ENCODE data around the gene WDR90.
A peak's percentile ranks its signal among the peaks of the same experiment; 100 is the strongest.

The WDR90 gene
- total RNA-seq, result 17.6 to 38.7 (median 31.6) reads per million in 3 experiments

- DNase-seq, result peak; percentile 91
Observed at GRCh38 chr16:648781-649589, at the start of gene WDR90. Gene WDR90 (plus strand): TSS chr16:649365. CDS start chr16:649417, 52 bp downstream.

- DNase-seq, result no peak
Observed at GRCh38 chr16:600781-601180, 48.4 kb upstream of the WDR90 start.

- DNase-seq, result no peak
Observed at GRCh38 chr16:603933-604332, 45.2 kb upstream of the WDR90 start.

GRCh38 chr16:606656-607307 lies 42.4 kb upstream of the WDR90 start:
- DNase-seq, result no peak

- no peak for DNase-seq
Observed at GRCh38 chr16:608019-608418, 41.1 kb upstream of the WDR90 start.

- DNase-seq, result no peak
Observed at GRCh38 chr16:609316-609715, 39.8 kb upstream of the WDR90 start.

GRCh38 chr16:609984-610383 lies 39.2 kb upstream of the WDR90 start:
- no peak for DNase-seq

GRCh38 chr16:610513-611381 lies 38.4 kb upstream of the WDR90 start:
- DNase-seq, result peak; percentile 34

GRCh38 chr16:615122-615521 lies 34.0 kb upstream of the WDR90 start:
- DNase-seq, result no peak

- DNase-seq, result no peak
Observed at GRCh38 chr16:616733-617586, 32.2 kb upstream of the WDR90 start.

- no peak for DNase-seq
Observed at GRCh38 chr16:617855-618254, 31.3 kb upstream of the WDR90 start.

GRCh38 chr16:619476-620100 lies 29.6 kb upstream of the WDR90 start:
- DNase-seq, result no peak

GRCh38 chr16:620700-621525 lies 28.3 kb upstream of the WDR90 start:
- DNase-seq, result no peak

- no peak for DNase-seq
Observed at GRCh38 chr16:621526-622105, 27.5 kb upstream of the WDR90 start.

GRCh38 chr16:622920-623280 lies 26.3 kb upstream of the WDR90 start:
- DNase-seq, result no peak

- DNase-seq, result no peak
Observed at GRCh38 chr16:624526-625070, 24.6 kb upstream of the WDR90 start.

GRCh38 chr16:625117-625976 lies 23.8 kb upstream of the WDR90 start:
- no peak for DNase-seq

GRCh38 chr16:625977-626765 lies 23.0 kb upstream of the WDR90 start:
- no peak for DNase-seq

All from central memory CD4-positive, alpha-beta T cell (primary cell).